GM12801 (cell line): Measurements from ENCODE around the gene TTLL11.

Source experiments
- CTCF ChIP-seq: IDR thresholded peaks from one replicate; pipeline ENCODE4 v1.5.1; 2011; ENCODE audit warnings: control low read depth; ENCODE audit not compliant: insufficient read length; ENCODE audit errors: extremely low read depth

The TTLL11 gene

GRCh38 chr9:121998513-121999049 is 94.5 kb downstream of the TTLL11 start:
- no peak for TF ChIP-seq CTCF

GRCh38 chr9:121997791-121998190 is 95.3 kb downstream of the TTLL11 start:
- no peak for TF ChIP-seq CTCF

- TF ChIP-seq CTCF: no peak
Observed at GRCh38 chr9:121996783-121997182, 96.3 kb downstream of the TTLL11 start.

- no peak for TF ChIP-seq CTCF
Observed at GRCh38 chr9:121995997-121996396, 97.1 kb downstream of the TTLL11 start.

GRCh38 chr9:121992571-121993212 is 100.4 kb downstream of the TTLL11 start:
- peak; percentile 29 for TF ChIP-seq CTCF

- TF ChIP-seq CTCF: no peak
Observed at GRCh38 chr9:121991307-121991661, 101.8 kb downstream of the TTLL11 start.

- TF ChIP-seq CTCF: no peak
Observed at GRCh38 chr9:121990600-121991306, 102.4 kb downstream of the TTLL11 start.
